ENCODE measurements around the gene GPLD1. TPM values are rescaled to one million over a fixed set of nuclear protein-coding genes. Genes with fewer than 3 reads are reported as not detected.

Gene GPLD1, protein sequence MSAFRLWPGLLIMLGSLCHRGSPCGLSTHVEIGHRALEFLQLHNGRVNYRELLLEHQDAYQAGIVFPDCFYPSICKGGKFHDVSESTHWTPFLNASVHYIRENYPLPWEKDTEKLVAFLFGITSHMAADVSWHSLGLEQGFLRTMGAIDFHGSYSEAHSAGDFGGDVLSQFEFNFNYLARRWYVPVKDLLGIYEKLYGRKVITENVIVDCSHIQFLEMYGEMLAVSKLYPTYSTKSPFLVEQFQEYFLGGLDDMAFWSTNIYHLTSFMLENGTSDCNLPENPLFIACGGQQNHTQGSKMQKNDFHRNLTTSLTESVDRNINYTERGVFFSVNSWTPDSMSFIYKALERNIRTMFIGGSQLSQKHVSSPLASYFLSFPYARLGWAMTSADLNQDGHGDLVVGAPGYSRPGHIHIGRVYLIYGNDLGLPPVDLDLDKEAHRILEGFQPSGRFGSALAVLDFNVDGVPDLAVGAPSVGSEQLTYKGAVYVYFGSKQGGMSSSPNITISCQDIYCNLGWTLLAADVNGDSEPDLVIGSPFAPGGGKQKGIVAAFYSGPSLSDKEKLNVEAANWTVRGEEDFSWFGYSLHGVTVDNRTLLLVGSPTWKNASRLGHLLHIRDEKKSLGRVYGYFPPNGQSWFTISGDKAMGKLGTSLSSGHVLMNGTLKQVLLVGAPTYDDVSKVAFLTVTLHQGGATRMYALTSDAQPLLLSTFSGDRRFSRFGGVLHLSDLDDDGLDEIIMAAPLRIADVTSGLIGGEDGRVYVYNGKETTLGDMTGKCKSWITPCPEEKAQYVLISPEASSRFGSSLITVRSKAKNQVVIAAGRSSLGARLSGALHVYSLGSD
- total RNA-seq (2014; rRNA removed; shearing (Covaris generic)) (11.1 and 15.3 TPM in 2 replicates), polyA plus RNA-seq (2016; fragmentation: Nextera tagmentation; extraction: Ambion mirVana) (3.4 and 3.8 TPM in 2 replicates)
- long read RNA-seq, partial matches to known transcripts = 1 of 2 reads
- long read RNA-seq, other reads (novel, unspliced or antisense) = 1 of 2 reads

DNA sequence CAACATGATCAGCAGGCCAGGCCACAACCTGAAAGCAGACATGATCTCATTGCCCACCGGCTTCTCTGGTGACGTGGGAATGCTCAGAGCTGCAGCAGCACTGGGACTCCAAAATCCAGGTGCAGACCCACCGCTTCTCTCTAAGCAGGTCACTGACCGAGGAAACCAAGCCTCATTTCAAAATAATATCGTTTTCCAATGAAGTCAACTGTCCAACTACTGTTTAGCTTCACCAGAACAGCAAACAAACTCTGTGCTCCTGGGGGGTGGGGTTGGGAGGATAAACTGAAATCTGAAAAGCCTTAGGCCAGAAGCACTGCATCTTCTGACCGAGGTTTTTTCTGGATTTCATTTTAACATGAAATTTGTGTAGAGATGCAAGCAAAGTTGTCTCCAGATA, at the start of gene GPLD1:
Gene GPLD1, minus strand, starts transcription at position 109 of the 400 bp plus-strand sequence. Its CDS starts 67 bp downstream, at position 42.
- Histone ChIP-seq H3K27ac (ENCODE audit: low read depth) (no peak within 1 kb of the TSS), H3K27me3 (ENCODE audit: insufficient read depth) (peaks cover 17% of the 10 kb centered on the region), H3K4me3 (no peak within 1 kb of the TSS), H3K4me2 (no peak within 1 kb of the TSS), H3F3A (replicated peaks; ENCODE audit: low read depth) (peaks cover 12% of the 10 kb centered on the region), H4K20me1 (replicated peaks; ENCODE audit: insufficient read depth) (no peaks in the 10 kb centered on the region), H3K79me2 (replicated peaks; ENCODE audit: insufficient read depth) (no peaks in the 10 kb centered on the region), H3K9me2 (ENCODE audit: insufficient read depth) (no peaks in the 10 kb centered on the region), H3K4me1 (ENCODE audit: insufficient read depth) (peaks cover 25% of the 10 kb centered on the region; the same call in 1 of the 2 replicates), H2AFZ (no peak within 1 kb of the TSS), H3K36me3 (ENCODE audit: insufficient read depth) (no peaks in the 10 kb centered on the region; the same call in 1 of the 2 replicates)
- no peaks in the 10 kb centered on the region for H3K36me3 Mint-ChIP-seq (ENCODE audit: low read depth)
- no peak for DNase-seq (ENCODE audit: low spot score)
- H3K9me3 Mint-ChIP-seq = no peaks in the 10 kb centered on the region
- H3K4me1 Mint-ChIP-seq = peaks cover 21% of the 10 kb centered on the region
- H3K27me3 Mint-ChIP-seq (ENCODE audit: insufficient read depth, low read depth, poor library complexity) = peaks cover 16% of the 10 kb centered on the region
- H3K4me3 Mint-ChIP-seq = no peak within 1 kb of the TSS
- no peak for ATAC-seq
- TF ChIP-seq, protein P1, sequence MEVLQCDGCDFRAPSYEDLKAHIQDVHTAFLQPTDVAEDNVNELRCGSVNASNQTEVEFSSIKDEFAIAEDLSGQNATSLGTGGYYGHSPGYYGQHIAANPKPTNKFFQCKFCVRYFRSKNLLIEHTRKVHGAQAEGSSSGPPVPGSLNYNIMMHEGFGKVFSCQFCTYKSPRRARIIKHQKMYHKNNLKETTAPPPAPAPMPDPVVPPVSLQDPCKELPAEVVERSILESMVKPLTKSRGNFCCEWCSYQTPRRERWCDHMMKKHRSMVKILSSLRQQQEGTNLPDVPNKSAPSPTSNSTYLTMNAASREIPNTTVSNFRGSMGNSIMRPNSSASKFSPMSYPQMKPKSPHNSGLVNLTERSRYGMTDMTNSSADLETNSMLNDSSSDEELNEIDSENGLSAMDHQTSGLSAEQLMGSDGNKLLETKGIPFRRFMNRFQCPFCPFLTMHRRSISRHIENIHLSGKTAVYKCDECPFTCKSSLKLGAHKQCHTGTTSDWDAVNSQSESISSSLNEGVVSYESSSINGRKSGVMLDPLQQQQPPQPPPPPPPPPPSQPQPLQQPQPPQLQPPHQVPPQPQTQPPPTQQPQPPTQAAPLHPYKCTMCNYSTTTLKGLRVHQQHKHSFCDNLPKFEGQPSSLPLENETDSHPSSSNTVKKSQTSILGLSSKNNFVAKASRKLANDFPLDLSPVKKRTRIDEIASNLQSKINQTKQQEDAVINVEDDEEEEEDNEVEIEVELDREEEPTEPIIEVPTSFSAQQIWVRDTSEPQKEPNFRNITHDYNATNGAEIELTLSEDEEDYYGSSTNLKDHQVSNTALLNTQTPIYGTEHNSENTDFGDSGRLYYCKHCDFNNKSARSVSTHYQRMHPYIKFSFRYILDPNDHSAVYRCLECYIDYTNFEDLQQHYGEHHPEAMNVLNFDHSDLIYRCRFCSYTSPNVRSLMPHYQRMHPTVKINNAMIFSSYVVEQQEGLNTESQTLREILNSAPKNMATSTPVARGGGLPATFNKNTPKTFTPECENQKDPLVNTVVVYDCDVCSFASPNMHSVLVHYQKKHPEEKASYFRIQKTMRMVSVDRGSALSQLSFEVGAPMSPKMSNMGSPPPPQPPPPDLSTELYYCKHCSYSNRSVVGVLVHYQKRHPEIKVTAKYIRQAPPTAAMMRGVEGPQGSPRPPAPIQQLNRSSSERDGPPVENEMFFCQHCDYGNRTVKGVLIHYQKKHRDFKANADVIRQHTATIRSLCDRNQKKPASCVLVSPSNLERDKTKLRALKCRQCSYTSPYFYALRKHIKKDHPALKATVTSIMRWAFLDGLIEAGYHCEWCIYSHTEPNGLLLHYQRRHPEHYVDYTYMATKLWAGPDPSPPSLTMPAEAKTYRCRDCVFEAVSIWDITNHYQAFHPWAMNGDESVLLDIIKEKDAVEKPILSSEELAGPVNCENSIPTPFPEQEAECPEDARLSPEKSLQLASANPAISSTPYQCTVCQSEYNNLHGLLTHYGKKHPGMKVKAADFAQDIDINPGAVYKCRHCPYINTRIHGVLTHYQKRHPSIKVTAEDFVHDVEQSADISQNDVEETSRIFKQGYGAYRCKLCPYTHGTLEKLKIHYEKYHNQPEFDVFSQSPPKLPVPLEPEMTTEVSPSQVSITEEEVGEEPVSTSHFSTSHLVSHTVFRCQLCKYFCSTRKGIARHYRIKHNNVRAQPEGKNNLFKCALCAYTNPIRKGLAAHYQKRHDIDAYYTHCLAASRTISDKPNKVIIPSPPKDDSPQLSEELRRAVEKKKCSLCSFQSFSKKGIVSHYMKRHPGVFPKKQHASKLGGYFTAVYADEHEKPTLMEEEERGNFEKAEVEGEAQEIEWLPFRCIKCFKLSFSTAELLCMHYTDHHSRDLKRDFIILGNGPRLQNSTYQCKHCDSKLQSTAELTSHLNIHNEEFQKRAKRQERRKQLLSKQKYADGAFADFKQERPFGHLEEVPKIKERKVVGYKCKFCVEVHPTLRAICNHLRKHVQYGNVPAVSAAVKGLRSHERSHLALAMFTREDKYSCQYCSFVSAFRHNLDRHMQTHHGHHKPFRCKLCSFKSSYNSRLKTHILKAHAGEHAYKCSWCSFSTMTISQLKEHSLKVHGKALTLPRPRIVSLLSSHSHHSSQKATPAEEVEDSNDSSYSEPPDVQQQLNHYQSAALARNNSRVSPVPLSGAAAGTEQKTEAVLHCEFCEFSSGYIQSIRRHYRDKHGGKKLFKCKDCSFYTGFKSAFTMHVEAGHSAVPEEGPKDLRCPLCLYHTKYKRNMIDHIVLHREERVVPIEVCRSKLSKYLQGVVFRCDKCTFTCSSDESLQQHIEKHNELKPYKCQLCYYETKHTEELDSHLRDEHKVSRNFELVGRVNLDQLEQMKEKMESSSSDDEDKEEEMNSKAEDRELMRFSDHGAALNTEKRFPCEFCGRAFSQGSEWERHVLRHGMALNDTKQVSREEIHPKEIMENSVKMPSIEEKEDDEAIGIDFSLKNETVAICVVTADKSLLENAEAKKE (CRISPR knock-in tag; IDR thresholded peaks at IDR 0.05) = no peak
- TF ChIP-seq STAT1 (IDR thresholded peaks at IDR 0.05; ENCODE audit: unreplicated experiment) (no peak), ZNF331 (CRISPR knock-in tag; IDR thresholded peaks at IDR 0.05; ENCODE audit: low read depth) (no peak), POLR2AphosphoS5 (IDR thresholded peaks at IDR 0.05; ENCODE audit: low read depth) (no peak), EZH2 (IDR thresholded peaks at IDR 0.05; ENCODE audit: low read depth, unreplicated experiment) (no peak), JUNB (IDR thresholded peaks at IDR 0.05; ENCODE audit: unreplicated experiment) (no peak)
- TF ChIP-seq, protein P2, sequence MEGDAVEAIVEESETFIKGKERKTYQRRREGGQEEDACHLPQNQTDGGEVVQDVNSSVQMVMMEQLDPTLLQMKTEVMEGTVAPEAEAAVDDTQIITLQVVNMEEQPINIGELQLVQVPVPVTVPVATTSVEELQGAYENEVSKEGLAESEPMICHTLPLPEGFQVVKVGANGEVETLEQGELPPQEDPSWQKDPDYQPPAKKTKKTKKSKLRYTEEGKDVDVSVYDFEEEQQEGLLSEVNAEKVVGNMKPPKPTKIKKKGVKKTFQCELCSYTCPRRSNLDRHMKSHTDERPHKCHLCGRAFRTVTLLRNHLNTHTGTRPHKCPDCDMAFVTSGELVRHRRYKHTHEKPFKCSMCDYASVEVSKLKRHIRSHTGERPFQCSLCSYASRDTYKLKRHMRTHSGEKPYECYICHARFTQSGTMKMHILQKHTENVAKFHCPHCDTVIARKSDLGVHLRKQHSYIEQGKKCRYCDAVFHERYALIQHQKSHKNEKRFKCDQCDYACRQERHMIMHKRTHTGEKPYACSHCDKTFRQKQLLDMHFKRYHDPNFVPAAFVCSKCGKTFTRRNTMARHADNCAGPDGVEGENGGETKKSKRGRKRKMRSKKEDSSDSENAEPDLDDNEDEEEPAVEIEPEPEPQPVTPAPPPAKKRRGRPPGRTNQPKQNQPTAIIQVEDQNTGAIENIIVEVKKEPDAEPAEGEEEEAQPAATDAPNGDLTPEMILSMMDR (conservative IDR thresholded peaks at IDR 0.05; ENCODE audit: low read depth in 2 of 2) = no peak
- TF ChIP-seq, protein P3, sequence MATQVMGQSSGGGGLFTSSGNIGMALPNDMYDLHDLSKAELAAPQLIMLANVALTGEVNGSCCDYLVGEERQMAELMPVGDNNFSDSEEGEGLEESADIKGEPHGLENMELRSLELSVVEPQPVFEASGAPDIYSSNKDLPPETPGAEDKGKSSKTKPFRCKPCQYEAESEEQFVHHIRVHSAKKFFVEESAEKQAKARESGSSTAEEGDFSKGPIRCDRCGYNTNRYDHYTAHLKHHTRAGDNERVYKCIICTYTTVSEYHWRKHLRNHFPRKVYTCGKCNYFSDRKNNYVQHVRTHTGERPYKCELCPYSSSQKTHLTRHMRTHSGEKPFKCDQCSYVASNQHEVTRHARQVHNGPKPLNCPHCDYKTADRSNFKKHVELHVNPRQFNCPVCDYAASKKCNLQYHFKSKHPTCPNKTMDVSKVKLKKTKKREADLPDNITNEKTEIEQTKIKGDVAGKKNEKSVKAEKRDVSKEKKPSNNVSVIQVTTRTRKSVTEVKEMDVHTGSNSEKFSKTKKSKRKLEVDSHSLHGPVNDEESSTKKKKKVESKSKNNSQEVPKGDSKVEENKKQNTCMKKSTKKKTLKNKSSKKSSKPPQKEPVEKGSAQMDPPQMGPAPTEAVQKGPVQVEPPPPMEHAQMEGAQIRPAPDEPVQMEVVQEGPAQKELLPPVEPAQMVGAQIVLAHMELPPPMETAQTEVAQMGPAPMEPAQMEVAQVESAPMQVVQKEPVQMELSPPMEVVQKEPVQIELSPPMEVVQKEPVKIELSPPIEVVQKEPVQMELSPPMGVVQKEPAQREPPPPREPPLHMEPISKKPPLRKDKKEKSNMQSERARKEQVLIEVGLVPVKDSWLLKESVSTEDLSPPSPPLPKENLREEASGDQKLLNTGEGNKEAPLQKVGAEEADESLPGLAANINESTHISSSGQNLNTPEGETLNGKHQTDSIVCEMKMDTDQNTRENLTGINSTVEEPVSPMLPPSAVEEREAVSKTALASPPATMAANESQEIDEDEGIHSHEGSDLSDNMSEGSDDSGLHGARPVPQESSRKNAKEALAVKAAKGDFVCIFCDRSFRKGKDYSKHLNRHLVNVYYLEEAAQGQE (IDR thresholded peaks at IDR 0.05; ENCODE audit: unreplicated experiment) = no peak
- H3K27ac Mint-ChIP-seq = no peak within 1 kb of the TSS

All from GM23338 (cell line).